ENCODE measurements around the gene MLLT10.

DNA sequence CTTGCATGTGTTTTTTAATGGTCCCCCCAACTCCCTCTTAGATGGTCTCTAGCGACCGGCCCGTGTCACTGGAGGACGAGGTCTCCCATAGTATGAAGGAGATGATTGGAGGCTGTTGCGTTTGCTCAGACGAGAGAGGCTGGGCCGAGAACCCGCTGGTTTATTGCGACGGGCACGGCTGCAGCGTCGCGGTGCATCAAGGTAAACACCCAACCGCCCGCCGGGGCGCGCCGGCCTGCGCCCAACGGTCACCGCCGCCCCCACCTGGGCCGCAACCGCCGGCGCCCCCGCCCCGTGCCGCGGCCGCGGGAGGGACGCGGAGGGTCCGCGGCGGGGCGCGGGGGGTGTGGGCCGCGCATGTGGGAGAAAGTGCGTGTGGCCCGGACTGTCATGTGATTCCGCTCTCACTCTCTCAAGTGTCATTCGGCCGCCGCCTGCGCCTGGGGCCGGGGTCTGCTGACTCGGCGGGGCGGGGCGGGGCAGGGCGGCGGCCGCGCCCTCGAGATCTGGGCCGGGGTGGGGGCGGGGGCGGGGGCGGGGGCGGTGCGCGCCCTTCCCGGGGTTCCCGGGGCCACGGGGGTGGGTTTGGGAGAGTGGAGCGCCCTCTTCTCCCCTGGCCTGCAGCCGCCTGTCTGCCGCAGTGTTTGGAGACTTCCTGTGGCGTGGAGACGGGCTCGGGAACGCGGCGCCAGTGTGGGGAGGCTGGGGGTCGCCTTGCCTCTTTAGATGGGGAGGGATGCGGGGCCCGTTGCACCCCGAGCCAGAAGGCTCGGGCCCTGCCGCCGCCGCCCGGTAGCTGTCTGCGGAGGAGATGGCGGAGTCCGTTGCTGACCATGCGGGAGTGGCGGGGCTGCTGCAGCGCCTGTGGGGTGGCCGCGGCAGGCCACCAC lies 817 bp downstream of the MLLT10 start:
- TF ChIP-seq, protein P1, sequence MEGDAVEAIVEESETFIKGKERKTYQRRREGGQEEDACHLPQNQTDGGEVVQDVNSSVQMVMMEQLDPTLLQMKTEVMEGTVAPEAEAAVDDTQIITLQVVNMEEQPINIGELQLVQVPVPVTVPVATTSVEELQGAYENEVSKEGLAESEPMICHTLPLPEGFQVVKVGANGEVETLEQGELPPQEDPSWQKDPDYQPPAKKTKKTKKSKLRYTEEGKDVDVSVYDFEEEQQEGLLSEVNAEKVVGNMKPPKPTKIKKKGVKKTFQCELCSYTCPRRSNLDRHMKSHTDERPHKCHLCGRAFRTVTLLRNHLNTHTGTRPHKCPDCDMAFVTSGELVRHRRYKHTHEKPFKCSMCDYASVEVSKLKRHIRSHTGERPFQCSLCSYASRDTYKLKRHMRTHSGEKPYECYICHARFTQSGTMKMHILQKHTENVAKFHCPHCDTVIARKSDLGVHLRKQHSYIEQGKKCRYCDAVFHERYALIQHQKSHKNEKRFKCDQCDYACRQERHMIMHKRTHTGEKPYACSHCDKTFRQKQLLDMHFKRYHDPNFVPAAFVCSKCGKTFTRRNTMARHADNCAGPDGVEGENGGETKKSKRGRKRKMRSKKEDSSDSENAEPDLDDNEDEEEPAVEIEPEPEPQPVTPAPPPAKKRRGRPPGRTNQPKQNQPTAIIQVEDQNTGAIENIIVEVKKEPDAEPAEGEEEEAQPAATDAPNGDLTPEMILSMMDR (IDR thresholded peaks at IDR 0.05), result no peak
- no peak for TF ChIP-seq POLR2A (IDR thresholded peaks at IDR 0.05)

Data from vagina (tissue), 2 donors.